SU-DHL-6 (cell line): ENCODE results near the gene TMEM242.

Source experiments
- EZH2phosphoT487 ChIP-seq: fragments of 200-600 bp; sonication (generic), shearing (Covaris generic); conservative IDR thresholded peaks from 2 replicates; pipeline ENCODE4 v1.6.1; 2018; ENCODE audit warnings: mild to moderate bottlenecking, antibody characterized with exemption, low read length, moderate library complexity, mixed read lengths
- TF ChIP-seq, protein P1 (sequence below): fragments of 200-600 bp; sonication (generic); IDR thresholded peaks from one replicate; pipeline ENCODE4 v1.5.1; 2017; ENCODE audit warnings: antibody characterized with exemption, mild to moderate bottlenecking, low read length, moderate library complexity; ENCODE audit not compliant: insufficient read depth, poor library complexity, severe bottlenecking

DNA sequence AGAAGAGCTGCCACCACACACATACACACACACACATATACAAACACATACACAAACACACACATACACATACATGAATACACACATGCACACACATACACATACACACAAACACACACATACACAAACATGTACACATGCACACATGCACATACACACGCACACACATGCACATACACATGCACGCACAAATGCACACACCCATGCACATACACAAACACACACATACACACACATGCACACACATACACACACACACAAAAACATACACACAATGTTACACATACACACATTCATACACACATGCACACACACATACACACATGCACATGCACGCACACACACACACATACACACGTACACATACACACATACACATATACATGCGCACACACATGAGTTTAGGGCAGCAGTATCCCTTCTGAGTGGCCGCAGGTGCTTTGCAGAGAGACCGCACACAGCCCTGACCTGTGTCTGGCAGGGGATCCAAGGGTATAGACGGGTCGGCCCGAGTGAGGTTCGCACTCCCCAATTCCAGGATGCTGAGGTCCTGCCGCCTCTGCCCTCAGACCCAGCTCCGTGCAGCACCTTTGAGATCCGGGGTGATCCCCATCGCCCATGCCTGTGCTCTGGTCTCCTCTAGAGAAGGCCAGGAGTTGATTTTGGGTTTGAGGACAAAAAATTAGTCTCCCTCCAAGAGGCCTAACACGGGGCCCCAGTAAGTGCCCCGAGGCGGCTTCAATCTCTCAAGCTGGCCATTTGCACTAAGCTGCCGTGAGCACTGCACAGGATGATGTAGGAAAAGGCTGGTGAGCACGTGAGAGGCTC is 56.8 kb downstream of the TMEM242 start:
- TF ChIP-seq, protein P1, sequence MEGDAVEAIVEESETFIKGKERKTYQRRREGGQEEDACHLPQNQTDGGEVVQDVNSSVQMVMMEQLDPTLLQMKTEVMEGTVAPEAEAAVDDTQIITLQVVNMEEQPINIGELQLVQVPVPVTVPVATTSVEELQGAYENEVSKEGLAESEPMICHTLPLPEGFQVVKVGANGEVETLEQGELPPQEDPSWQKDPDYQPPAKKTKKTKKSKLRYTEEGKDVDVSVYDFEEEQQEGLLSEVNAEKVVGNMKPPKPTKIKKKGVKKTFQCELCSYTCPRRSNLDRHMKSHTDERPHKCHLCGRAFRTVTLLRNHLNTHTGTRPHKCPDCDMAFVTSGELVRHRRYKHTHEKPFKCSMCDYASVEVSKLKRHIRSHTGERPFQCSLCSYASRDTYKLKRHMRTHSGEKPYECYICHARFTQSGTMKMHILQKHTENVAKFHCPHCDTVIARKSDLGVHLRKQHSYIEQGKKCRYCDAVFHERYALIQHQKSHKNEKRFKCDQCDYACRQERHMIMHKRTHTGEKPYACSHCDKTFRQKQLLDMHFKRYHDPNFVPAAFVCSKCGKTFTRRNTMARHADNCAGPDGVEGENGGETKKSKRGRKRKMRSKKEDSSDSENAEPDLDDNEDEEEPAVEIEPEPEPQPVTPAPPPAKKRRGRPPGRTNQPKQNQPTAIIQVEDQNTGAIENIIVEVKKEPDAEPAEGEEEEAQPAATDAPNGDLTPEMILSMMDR, result no peak
- no peak for TF ChIP-seq EZH2phosphoT487
